Activated CD4-positive, alpha-beta T cell treated with anti-CD3 and anti-CD28 coated beads, Interleukin-2, amount 50 U/mL, for 24 hours (primary cell): ENCODE data around the gene ULK3.

ENCODE experiments used
- DNase-seq, 2 donors: peaks; one replicate each; pipeline ENCODE4 v3.0.0-alpha.2; 2020; ENCODE audit warnings: low read depth in 1 of 2, low spot score in 1 of 2

ULK3 gene

DNA sequence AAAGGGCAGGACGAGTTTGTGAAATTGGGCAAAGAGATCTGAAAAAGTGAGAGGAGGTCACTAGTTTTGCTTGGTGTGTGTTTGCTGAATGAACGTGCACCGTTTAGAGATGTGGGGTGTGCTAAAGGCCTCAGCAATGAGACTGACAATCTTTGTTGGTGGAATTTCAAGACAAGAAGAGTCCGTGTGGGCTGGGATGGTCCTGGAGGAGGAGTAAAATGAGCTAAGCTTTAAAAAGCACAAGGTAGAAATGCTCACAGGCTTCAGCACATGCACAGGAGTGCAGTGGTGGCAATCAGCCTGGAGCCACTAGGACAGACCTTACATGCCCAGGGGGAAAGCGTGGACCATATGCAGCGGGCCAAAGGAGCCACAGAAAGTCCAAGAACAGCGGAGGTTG, 18.0 kb downstream of the ULK3 start:
- no peak for DNase-seq

DNA sequence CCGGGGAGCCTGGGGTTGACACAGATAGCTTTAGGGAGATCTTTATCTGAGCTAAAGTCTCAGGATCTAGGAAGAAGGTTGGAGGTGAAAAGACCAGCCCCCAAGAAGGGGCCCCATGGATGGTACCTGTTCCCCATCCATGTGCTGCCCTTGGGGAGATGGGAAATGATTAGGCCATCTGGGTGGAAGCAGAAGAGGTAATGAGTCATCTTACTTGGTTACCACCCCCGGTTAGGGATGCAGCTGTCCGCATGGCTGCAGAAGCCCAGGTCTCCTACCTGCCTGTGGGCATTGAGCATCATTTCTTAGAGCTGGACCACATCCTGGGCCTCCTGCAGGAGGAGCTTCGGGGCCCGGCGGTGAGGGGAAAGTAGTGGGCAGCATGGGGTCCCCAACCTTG, 19.6 kb downstream of the ULK3 start:
- no peak for DNase-seq

DNA sequence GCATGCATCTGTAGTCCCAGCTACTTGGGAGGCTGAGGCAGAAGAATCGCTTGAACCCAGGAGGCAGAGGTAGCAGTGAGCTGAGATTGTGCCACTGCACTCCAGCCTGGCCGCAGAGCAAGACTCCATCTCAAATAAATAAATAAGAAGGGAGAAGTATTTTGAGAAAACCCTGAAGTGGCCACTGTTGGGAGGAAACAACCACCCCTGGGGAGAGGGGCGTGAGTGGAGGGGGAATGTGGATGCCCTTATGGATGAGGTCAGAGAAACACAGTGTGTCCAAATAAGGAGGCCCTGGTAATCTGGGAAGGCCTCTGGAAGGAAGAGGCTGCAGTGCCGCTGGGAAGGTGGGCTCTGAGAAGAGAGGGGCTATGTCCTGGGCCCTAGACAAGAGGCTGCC, 20.7 kb downstream of the ULK3 start:
- DNase-seq: no peak

DNA sequence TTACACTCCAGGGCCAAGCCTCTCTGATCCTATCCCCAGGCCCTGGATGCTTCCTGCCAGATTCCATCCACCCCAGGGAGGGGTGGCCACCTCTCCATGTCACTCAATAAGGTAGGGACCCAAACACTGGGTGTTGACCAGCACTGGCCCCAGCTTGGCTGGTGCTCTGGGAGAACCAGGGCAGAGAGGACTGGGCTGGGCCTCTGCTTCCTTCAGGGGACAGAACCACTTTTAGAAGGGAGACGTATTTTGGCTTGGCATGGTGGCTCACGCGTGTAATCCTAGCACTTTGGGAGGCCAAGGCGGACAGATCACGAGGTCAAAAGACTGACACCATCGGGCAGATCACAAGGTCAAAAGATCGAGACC, 21.2 kb downstream of the ULK3 start:
- no peak for DNase-seq

DNA sequence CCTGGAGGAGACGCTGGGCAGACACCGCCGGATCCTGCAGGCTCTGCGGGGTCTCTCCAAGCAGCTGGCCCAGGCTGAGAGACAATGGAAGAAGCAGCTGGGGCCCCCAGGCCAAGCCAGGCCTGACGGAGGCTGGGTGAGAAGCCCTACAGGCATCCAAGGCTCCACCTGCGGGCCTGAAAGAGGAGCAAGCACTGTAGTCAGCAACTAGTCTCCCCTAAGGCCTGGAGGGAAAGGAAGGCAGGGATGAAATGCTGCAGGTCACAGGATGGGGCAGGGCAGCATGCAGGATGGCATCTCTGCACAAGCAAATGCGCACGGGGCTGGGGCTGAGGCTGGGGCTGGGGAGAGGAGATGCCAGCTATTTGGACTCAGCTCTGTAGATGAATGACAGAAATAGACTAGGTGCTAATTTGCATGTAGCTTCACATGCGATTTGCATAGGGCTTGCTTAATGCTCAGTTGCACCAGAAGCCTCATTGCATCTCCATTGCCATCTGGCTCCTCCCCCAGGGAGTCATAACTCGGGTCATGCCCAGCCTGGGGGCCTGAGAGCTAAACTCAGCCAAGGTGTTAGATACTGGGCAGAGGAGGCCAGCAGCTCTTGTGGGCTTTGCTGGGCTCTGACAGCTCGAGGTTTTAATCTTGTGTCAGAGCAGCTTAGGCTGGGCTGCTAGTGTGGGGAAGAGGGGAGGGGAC, 21.7 kb downstream of the ULK3 start:
- no peak for DNase-seq

DNA sequence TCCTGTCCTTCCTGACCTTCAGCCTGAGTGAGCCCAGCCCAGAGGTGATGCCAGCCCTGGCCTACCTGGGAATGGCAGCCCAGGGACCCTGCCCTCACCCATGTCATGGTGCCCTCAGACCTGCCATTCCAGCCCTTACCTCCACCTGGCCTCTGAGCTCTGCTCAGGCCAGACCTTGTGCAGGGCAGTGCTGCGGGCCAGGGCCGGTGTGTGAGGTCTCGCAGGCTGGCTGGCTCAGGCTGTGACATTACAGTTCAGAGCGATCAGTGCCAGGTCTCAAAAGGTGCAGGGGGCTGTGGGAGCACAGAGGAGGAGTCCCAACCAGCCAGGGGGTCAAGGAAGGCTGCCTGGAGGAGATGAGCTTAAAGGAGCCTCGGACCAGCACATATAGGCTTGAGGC, 22.9 kb downstream of the ULK3 start:
- no peak for DNase-seq

DNA sequence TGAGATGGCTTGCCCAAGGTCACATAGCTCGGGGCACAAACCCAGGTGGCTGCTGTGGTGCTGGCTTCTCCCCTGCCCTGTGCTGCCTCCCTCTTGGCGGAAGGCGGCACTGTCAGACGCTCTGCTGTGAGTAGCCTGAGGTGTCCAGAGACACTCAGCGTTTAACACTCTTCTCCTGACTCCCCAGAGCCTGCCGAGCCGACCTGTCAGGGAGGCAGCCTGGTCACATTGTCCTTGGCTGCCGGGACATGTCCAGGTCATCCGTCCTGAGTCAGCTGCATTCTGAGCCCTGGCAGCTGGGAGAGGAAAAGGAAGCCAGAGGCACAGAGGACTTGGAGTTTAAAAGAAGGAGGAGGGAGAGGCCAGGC, 25.6 kb downstream of the ULK3 start:
- no peak for DNase-seq

DNA sequence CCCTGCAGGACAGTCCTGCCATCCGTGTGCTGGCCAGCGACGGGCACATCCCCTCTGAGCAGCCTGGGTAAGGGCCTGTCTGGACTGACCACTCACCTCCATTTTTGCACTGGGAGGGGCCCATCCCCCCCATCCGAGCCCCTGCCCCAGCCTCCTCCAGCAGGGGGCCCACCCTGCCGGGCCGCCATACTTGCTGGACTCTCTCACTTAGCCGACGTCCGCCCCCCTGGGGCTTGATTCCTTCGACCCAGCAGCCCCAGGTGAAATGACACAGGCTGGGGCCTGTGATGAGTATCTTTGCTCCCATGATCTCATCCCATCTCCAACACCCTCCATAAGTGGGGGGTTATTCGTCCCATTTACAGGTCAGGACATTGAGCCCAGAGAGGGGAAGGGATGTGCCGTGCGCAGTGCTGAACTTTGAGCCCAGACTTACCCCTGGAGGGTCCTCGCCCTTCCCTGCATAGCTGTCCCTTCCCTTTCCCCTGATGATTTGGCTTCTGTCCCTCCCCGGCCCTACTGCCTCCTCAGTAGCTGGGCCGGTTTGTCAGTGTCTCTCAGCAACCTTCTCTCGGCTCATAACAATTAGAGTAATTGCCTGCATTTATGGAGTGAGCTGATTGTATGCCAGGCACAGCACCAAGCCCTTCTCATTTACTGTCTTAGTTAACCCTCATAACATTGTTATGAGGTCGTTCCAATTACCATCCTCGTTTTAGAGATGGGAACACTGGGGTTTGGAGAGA, 26.2 kb downstream of the ULK3 start:
- no peak for DNase-seq

DNA sequence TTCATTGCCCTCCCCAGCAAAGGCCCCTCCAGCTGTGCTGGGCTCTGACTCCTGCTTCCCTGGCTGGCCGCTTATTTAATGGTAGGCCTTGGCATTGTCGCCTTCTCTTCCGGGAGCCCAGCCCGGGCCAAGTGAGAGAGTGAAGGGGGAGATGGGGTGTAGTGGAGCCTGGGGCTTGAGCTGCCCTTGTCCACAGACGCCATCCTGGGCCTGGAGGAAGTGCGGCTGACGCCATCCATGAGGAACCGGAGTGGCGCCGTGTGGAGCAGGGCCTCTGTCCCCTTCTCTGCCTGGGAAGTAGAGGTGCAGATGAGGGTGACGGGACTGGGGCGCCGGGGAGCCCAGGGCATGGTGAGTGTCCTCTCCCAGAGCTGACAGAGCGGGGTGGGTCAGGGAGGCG, 27.0 kb downstream of the ULK3 start:
- DNase-seq: no peak

DNA sequence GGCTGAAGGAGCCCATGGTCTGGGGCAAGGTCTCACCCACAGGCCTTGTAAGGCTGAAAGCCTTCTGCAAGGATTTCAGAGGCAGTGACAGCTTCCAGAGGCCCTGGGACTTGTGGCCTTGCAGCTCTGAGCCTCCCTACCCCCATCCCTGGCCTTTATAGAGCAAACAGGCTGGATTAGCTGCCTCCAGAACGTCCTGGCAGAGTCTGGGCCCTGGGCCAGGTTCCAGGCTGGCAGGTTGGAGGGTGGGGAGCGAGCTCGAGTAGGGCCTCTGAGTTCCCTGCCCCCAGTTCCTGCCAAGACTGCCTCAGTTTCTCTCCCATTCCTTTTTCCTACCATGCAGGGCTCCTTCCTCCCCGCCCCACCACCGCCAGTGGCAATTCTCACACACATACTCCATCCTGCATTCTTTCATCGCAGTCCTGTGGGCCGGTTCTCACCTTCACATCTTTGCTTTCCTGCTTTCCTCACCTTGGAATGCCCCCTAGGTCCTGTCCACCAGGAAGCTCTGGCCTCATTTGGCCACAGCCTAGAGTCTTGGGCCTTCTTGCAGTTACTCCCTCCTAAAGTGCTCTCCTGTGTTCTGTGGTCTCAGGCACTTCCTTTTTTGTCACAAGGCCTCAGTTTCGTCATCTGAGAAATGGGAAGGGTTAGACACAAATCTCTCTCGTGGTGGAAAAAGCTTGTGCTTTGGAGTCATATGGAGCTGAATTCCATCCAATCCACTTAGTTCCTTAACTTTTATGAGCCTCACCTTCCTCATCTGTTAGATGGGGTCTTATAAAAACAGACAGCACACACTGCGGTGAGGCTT, 27.6 kb downstream of the ULK3 start:
- no peak for DNase-seq

DNA sequence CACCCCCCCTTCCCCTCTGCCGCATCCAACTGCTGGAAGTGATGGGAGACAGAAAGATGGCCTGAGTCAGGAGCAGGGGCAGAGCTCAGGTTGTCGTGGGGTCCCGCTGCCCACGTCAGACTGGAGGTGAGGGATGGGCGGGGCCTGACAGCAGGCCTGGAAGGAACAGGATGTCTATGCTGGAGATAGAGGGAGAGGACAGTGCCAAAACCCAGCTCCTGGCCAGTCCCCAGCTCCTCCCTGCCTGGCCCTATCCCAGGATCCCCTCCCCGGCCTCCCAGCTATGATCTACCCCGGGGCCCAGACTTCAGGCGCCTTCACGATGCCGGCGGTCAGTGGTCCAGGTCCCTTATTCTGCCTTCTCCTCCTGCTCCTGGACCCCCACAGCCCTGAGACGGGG, 30.4 kb downstream of the ULK3 start, which contains the start of gene LMAN1L:
LMAN1L (plus strand) TSS at position 303 of the 400 bp plus-strand sequence; CDS start at position 323, 20 bp downstream.
- DNase-seq: no peak

DNA sequence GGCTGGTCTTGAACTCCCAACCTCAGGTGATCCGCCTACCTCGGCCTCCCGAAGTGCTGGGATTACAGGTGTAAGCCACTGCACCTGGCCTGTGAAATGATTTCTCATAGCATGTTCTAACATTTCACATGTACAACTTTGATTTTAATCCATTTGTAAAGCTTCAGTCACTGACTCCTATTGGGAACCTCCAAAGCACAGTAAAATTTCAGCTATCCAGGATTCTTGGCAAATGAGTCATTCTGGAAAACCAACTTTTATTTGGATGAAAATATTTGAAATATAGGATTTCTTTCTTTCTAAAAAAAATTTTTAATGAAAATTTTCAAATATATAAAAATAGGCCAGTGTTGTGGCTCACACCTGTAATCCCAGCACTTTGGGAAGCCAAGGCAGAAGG, 33.0 kb downstream of the ULK3 start:
- DNase-seq: no peak

DNA sequence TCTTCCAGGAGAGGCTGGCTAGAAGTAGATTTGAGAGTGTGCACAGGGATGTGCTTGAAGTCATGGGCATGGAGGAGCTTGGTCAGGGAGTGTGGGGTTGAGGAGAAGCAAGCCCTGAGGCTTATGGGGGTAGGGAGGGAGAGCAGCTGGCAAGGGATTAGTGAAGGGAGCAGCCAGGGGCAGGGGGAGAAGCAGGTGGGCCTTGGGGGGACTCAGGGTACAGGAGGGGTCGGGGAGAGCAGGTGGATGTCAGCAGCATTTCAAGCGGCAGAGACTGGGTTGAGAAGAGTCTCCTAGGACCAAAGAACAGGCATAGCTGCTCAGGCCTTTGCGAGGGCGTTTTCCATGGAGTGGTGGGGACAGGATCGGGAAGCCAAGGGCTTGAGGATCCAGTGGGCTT, 33.7 kb downstream of the ULK3 start:
- DNase-seq: no peak

DNA sequence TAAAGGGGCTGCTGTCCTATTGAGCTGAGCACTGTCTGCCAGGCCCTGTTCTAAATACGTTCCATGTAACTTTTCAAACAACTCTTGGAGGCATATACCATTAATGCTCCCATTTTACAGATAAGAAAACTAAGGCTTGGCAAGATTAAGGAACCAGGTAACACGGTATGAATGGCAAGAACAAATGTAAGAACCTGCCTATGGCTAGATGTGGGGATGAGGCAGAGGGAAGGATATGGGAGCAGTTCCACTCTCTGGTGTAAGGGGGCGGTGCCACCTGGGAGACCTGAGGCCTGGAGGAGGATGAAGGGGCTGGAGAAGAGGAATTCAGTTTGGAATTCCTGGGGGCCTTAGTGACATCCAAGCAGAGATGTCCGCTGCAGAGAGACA, 34.1 kb downstream of the ULK3 start:
- no peak for DNase-seq

DNA sequence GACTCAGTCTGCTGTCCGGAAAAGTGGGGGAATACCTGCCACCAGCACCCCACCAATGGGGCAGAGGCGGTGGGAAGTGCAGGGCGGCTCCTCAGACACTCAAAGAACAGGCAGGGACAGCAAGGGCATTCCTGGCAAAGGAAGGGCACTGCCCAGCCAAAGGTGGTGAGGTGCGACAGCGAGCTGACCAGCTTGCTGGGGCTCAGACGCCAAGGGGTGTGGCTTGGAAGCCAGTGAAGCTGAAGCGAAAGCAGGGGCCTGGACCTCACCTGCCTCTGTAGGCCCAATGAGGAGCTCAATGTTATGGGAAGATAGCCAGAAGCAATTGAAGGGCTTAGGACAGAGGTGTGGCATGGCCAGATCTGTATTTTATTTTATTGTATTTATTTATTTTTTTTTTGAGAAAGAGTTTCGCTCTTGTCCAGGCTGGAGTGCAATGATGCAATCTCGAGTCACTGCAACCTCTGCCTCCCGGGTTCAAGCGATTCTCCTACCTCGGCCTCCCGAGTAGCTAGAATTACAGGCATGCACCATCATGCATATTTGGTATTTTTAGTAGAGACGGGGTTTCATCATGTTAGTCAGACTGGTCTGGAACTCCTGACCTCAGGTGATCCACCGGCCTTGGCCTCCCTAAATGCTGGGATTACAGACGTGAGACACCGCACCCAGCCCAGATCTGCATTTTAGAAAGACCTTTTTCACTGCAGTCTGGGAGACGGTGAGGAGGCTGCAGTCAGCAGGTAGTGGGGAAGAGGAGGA, 34.7 kb downstream of the ULK3 start:
- no peak for DNase-seq

DNA sequence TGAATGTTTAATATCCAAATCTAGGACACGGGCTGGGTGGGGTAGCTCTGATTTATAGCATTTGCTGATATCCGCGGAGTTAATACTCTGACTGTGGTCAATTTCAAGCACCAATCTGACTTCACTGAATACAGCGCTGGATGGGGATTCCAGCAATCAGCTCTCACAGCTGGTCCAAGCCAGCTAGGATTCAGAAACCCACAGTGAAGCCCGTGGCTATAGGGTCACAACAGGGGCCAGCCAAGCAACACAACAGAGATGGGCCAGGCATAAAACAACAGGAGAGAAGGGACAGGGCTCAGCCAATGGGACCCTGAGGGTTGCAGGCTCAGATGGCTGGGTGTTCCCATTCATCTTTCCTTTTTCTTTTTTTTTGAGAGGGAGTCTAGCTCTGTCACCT, 35.7 kb downstream of the ULK3 start:
- DNase-seq: no peak

DNA sequence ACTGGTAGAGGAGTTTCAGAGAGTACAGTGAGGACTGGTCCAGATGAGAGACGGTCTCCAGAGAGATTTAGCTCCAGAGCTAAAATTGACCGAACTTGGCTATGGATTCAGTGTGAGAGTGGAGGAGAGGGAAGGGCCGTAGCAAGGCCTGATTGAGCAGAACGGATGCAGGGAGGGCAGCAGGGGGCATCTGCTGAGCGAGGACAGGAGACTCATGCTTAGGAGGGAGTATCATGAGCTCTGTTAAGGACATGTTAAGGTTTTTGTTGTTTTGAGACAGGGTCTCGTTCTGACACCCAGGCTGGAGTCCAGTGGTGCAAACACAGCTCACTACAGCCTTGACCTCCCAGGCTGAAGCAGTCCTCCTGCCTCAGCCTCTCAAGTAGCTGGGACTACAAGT, 38.0 kb downstream of the ULK3 start:
- no peak for DNase-seq

DNA sequence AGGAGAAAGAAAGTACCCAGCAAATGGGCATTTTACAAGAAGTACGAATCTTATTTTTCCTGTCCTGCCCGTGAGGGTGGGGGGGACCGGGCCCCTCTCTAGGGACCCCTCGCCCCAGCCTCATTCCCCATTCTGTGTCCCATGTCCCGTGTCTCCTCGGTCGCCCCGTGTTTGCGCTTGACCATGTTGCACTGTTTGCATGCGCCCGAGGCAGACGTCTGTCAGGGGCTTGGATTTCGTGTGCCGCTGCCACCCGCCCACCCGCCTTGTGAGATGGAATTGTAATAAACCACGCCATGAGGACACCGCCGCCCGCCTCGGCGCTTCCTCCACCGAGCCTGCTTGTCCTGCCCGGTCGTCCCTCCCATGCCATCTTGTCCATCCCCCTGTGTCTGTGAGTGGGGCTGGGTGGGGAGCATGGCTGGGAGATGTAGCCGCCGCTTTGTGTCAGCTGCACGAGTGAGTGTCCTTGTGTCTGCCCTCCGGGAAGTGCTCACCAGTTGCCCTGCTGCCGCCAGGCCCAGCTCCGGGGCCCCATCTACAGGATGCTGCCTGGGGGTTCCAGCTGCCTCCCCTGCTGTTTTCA, 40.0 kb downstream of the ULK3 start:
- no peak for DNase-seq

DNA sequence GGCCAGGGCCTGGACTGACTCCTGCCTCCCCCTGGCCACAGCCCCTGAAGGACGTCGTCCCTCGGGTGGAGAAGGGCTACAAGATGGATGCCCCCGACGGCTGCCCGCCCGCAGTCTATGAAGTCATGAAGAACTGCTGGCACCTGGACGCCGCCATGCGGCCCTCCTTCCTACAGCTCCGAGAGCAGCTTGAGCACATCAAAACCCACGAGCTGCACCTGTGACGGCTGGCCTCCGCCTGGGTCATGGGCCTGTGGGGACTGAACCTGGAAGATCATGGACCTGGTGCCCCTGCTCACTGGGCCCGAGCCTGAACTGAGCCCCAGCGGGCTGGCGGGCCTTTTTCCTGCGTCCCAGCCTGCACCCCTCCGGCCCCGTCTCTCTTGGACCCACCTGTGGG, 40.7 kb downstream of the ULK3 start:
- no peak for DNase-seq

DNA sequence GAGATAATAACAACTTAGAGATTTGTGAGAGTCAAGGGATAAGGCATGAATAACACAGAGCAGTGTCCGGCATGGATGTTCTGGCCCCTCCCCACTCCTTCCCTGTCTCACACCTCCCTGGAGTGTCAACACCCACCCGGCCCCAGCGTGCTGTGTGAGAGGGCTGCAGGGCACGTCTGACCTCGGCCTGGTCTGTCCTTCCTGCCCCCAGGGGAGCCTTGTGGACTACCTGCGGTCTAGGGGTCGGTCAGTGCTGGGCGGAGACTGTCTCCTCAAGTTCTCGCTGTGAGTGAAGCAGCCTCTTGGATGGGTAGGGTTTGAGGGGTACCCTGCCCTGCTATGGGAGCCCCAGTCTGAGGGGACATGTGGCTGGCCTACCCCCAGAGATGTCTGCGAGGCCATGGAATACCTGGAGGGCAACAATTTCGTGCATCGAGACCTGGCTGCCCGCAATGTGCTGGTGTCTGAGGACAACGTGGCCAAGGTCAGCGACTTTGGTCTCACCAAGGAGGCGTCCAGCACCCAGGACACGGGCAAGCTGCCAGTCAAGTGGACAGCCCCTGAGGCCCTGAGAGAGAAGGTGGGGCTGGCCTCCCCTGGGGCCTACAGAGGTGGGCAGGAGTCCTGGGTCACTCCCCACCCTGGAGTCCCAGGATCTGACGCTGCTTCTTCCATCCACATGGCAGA, 41.5 kb downstream of the ULK3 start:
- DNase-seq: no peak
